Measurements from ENCODE around the gene FGGY. TPM values are rescaled to one million over a fixed set of nuclear protein-coding genes. Genes with fewer than 3 reads are reported as not detected.

The FGGY gene
- total RNA-seq, 2 donors from 2014 or later: 12.4 to 17.9 TPM

- Mint-ChIP-seq H3K4me1 (ENCODE audit: low read depth) (no peaks in the 10 kb centered on the region), H3K36me3 (ENCODE audit: insufficient read depth in 2 of 2) (no peaks in the 10 kb centered on the region), H3K27ac (no peak overlapping the region), H3K9me3 (no peaks in the 10 kb centered on the region), H3K27me3 (ENCODE audit: low read depth) (no peaks in the 10 kb centered on the region), H3K4me3 (no peak overlapping the region)
- no peak for DNase-seq
- ATAC-seq (replicated peaks in 1 of 2): no peak
Observed at GRCh38 chr1:59667020-59667419, 370.1 kb downstream of the FGGY start.

GRCh38 chr1:59669752-59670312 is 372.9 kb downstream of the FGGY start:
- H3K4me1 Mint-ChIP-seq (ENCODE audit: low read depth): peaks cover 6% of the 10 kb centered on the region
- DNase-seq (no peak), ATAC-seq (replicated peaks in 1 of 2) (no peak)
- no peaks in the 10 kb centered on the region for H3K9me3 Mint-ChIP-seq
- no peaks in the 10 kb centered on the region for H3K27me3 Mint-ChIP-seq (ENCODE audit: low read depth)
- H3K4me3 Mint-ChIP-seq: no peak overlapping the region
- H3K27ac Mint-ChIP-seq: no peak overlapping the region
- no peaks in the 10 kb centered on the region for H3K36me3 Mint-ChIP-seq (ENCODE audit: insufficient read depth in 2 of 2)

GRCh38 chr1:59670662-59671061 is 373.8 kb downstream of the FGGY start:
- no peaks in the 10 kb centered on the region for H3K27me3 Mint-ChIP-seq (ENCODE audit: low read depth)
- no peak overlapping the region for H3K27ac Mint-ChIP-seq
- no peaks in the 10 kb centered on the region for H3K36me3 Mint-ChIP-seq (ENCODE audit: insufficient read depth in 2 of 2)
- DNase-seq (no peak), ATAC-seq (replicated peaks in 1 of 2) (no peak)
- H3K4me3 Mint-ChIP-seq: no peak overlapping the region
- H3K4me1 Mint-ChIP-seq (ENCODE audit: low read depth): peaks cover 6% of the 10 kb centered on the region
- H3K9me3 Mint-ChIP-seq: no peaks in the 10 kb centered on the region

DNA sequence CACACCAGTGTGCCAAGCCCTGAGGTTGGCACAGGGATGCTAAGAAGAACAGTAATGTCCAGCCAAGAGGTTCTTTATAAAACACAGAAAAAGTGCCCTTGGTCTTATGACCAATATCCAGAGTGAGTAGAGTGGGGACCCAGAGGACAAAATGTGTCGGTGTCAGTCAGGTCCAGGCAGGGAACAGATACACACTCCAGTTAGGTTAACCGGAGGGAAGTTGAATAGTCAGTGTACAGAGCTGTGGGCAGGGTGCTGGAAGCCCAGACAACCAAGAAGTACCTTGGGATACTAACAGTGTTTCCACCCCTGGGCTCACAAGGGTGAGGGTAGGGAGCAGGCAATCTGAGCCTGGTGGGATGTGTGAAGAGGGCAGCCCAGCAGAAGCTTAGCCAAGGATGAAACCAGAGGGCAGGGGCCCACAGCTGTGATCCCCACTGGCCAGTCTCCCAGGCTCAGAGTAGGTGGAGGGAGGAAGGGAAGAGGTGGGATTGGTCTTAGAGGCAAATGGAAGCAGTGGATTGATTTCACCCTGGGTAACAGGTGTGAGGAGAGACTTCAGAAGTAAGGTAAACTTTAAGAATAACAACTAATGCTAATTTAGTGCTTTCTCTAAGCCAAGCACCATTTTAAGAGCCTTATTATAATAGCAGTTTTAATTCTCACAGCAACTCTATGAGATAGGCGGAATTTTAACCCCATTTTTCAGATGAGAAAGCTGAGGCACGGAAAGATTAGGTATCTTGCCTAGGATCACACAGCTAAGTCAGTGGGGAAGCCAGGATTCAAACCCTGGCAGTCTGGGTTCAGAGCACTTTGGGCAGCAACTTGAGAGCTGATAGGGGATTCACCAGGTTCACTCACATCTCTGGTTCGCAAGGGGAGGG is 374.4 kb downstream of the FGGY start:
- H3K27ac Mint-ChIP-seq: no peak overlapping the region
- no peak overlapping the region for H3K4me3 Mint-ChIP-seq
- peaks cover 6% of the 10 kb centered on the region for H3K4me1 Mint-ChIP-seq (ENCODE audit: low read depth)
- H3K9me3 Mint-ChIP-seq: no peaks in the 10 kb centered on the region
- ATAC-seq (replicated peaks in 1 of 2) (no peak), DNase-seq (no peak)
- no peaks in the 10 kb centered on the region for H3K27me3 Mint-ChIP-seq (ENCODE audit: low read depth)
- no peaks in the 10 kb centered on the region for H3K36me3 Mint-ChIP-seq (ENCODE audit: insufficient read depth in 2 of 2)

- H3K36me3 Mint-ChIP-seq (ENCODE audit: insufficient read depth in 2 of 2): no peaks in the 10 kb centered on the region
- H3K4me3 Mint-ChIP-seq: no peak overlapping the region
- ATAC-seq (replicated peaks in 1 of 2) (no peak), DNase-seq (no peak)
- no peaks in the 10 kb centered on the region for H3K27me3 Mint-ChIP-seq (ENCODE audit: low read depth)
- no peaks in the 10 kb centered on the region for H3K9me3 Mint-ChIP-seq
- H3K4me1 Mint-ChIP-seq (ENCODE audit: low read depth): peaks cover 6% of the 10 kb centered on the region
- H3K27ac Mint-ChIP-seq: no peak overlapping the region
Observed at GRCh38 chr1:59671953-59672305, 375.0 kb downstream of the FGGY start.

DNA sequence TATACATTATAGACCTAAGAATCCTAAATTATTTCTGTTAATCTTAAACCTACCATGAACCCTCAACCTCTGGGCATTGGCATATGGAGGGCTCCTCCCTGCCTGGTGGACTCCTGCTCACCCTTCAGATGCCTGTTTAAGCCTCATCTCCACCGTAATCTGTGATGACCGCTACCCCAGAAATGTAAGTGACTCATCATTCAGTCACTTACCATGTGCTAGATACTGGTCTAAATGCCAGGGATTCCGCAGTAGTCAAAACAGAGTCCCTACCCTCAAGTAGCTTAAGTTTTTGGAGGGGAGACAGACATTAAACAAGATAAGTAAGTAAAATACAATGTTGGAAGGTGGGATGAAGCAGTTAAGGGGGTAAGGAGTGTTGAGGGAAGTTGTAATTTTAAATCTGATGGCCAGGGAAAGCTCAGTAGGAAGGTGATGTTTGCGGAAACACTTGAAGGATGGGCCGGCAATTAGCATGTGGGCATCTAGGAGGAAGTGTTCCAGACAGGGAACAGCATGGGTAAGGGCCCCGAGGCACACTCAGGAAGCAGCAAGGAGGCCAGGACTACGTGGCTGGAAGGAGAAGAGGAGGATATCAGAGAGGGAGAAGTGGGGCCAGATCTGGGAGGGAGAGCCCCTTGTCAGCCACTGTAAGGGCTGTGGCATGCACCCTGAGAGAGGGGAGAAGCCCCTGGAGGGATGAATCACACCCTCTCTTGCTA is 376.1 kb downstream of the FGGY start:
- Mint-ChIP-seq H3K27me3 (ENCODE audit: low read depth) (no peaks in the 10 kb centered on the region), H3K4me1 (ENCODE audit: low read depth) (peaks cover 6% of the 10 kb centered on the region), H3K27ac (no peak overlapping the region), H3K36me3 (ENCODE audit: insufficient read depth in 2 of 2) (no peaks in the 10 kb centered on the region), H3K9me3 (no peaks in the 10 kb centered on the region), H3K4me3 (no peak overlapping the region)
- ATAC-seq (replicated peaks in 1 of 2) (peak in 1 of 2 donors; percentile 45), DNase-seq (no peak)

DNA sequence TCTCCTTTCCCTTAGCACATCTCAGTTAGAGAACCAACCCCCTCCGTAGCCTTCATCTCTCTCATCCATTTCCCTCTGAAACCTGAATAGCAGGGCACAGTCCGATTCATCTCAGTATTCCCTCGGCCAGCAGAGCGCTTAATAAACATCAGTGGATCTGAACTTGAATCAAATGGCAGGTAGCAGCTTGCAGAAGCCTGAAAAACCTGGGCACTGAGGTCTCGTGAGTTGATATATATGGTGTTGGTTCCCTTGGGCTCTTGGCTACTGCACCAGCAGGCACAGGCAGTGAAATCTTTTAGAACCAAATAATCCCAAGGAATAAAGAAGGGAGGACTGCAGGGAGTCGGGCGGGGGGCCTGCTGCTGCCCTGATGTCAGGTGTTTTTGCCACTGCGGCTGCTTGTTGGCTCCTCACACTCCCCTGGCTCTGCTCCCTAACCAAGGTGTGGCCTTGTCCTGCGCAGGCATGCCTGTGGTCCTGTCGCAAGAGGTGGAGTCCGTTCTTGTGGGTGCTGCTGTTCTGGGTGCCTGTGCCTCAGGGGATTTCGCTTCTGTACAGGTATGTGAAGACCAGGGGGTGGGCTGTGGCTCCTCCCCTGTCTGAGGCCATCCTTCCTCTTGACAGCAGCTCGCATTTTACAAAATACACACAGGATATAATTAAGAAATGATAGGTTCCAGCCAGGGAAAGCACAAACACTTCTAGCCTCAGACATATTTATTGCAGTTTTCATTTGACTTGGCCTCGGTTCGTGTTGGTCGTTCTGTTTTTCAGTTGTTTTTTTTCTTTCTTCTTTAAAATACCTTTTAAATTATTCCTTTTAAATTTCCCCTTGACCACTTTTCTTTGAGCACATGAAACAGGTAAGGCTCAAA is 376.9 kb downstream of the FGGY start:
- H3K9me3 Mint-ChIP-seq: no peaks in the 10 kb centered on the region
- ATAC-seq (replicated peaks in 1 of 2) (no peak), DNase-seq (no peak)
- peaks cover 6% of the 10 kb centered on the region for H3K4me1 Mint-ChIP-seq (ENCODE audit: low read depth)
- H3K27me3 Mint-ChIP-seq (ENCODE audit: low read depth): no peaks in the 10 kb centered on the region
- H3K36me3 Mint-ChIP-seq (ENCODE audit: insufficient read depth in 2 of 2): no peaks in the 10 kb centered on the region
- H3K27ac Mint-ChIP-seq: no peak overlapping the region
- H3K4me3 Mint-ChIP-seq: no peak overlapping the region

- Mint-ChIP-seq H3K9me3 (no peaks in the 10 kb centered on the region), H3K36me3 (ENCODE audit: insufficient read depth in 2 of 2) (no peaks in the 10 kb centered on the region), H3K4me1 (ENCODE audit: low read depth) (peaks cover 6% of the 10 kb centered on the region), H3K27ac (no peak overlapping the region), H3K4me3 (no peak overlapping the region), H3K27me3 (ENCODE audit: low read depth) (no peaks in the 10 kb centered on the region)
- DNase-seq (no peak), ATAC-seq (replicated peaks in 1 of 2) (no peak)
Observed at GRCh38 chr1:59674595-59674994, 377.7 kb downstream of the FGGY start.

GRCh38 chr1:59675936-59676335 is 379.0 kb downstream of the FGGY start:
- no peak for ATAC-seq (replicated peaks in 1 of 2)
- Mint-ChIP-seq H3K4me1 (ENCODE audit: low read depth) (peaks cover 6% of the 10 kb centered on the region), H3K36me3 (ENCODE audit: insufficient read depth in 2 of 2) (no peaks in the 10 kb centered on the region), H3K4me3 (no peak overlapping the region), H3K27me3 (ENCODE audit: low read depth) (no peaks in the 10 kb centered on the region), H3K27ac (no peak overlapping the region), H3K9me3 (no peaks in the 10 kb centered on the region)
- no peak for DNase-seq

DNA sequence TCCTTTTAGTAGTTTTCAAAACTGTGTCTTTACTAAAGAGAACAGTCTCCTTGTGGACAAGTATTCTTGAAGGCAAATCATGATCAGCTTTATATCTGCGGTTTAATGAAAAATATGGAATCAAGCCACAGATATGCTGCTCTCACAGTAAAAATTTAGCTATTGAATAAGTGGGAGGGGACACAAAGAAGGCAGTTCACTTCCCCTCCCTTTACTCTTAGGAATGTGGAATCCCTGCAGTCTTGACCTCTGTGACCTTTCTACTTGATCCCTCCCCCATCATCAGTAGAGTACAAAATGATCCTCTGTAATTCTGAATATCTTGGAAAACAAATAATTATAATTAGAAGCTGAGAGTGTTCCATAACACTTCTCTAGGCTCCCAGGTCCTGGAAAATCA is 381.1 kb downstream of the FGGY start:
- ATAC-seq (replicated peaks in 1 of 2) (no peak), DNase-seq (no peak)
- no peaks in the 10 kb centered on the region for H3K27me3 Mint-ChIP-seq (ENCODE audit: low read depth)
- H3K9me3 Mint-ChIP-seq: no peaks in the 10 kb centered on the region
- peaks cover 4% of the 10 kb centered on the region for H3K4me1 Mint-ChIP-seq (ENCODE audit: low read depth)
- H3K27ac Mint-ChIP-seq: no peak overlapping the region
- no peaks in the 10 kb centered on the region for H3K36me3 Mint-ChIP-seq (ENCODE audit: insufficient read depth in 2 of 2)
- no peak overlapping the region for H3K4me3 Mint-ChIP-seq

- no peak for ATAC-seq (replicated peaks in 1 of 2)
- H3K4me3 Mint-ChIP-seq: no peak overlapping the region
- H3K27me3 Mint-ChIP-seq (ENCODE audit: low read depth): no peaks in the 10 kb centered on the region
- no peaks in the 10 kb centered on the region for H3K9me3 Mint-ChIP-seq
- no peak for DNase-seq
- H3K4me1 Mint-ChIP-seq (ENCODE audit: low read depth): no peaks in the 10 kb centered on the region
- H3K27ac Mint-ChIP-seq: no peak overlapping the region
- H3K36me3 Mint-ChIP-seq (ENCODE audit: insufficient read depth in 2 of 2): no peaks in the 10 kb centered on the region
Observed at GRCh38 chr1:59678493-59679228, 381.8 kb downstream of the FGGY start.

GRCh38 chr1:59680044-59680443 is 383.1 kb downstream of the FGGY start:
- no peak for DNase-seq
- H3K36me3 Mint-ChIP-seq (ENCODE audit: insufficient read depth in 2 of 2): no peaks in the 10 kb centered on the region
- H3K9me3 Mint-ChIP-seq: no peaks in the 10 kb centered on the region
- ATAC-seq (replicated peaks in 1 of 2): no peak
- H3K27me3 Mint-ChIP-seq (ENCODE audit: low read depth): no peaks in the 10 kb centered on the region
- no peak overlapping the region for H3K4me3 Mint-ChIP-seq
- H3K27ac Mint-ChIP-seq: no peak overlapping the region
- H3K4me1 Mint-ChIP-seq (ENCODE audit: low read depth): no peaks in the 10 kb centered on the region
